ENCODE results near the gene GON4L.
"Not testable (repeated sequence)": the region's sequence is repeated elsewhere in the genome, so short reads cannot be mapped to it uniquely, and the experiment has no call there.

GON4L gene

GRCh38 chr1:155745284-155746228, 111.5 kb downstream of the GON4L start:
- peak; percentile 94 to 98 for DNase-seq

GRCh38 chr1:155744711-155745283, 112.2 kb downstream of the GON4L start:
- DNase-seq: no peak

GRCh38 chr1:155741908-155742307, 115.1 kb downstream of the GON4L start:
- DNase-seq: no peak

- DNase-seq: no peak
Measured at GRCh38 chr1:155740995-155741394, 116.0 kb downstream of the GON4L start.

- peak; percentile 3 to 44 for DNase-seq
Measured at GRCh38 chr1:155729031-155729898, 127.7 kb downstream of the GON4L start.

- no peak for DNase-seq
Measured at GRCh38 chr1:155725142-155725541, 131.9 kb downstream of the GON4L start.

GRCh38 chr1:155719703-155720102, 137.3 kb downstream of the GON4L start:
- no peak for DNase-seq

GRCh38 chr1:155718524-155719115, 138.4 kb downstream of the GON4L start:
- DNase-seq: not testable (repeated sequence)

- no peak for DNase-seq
Measured at GRCh38 chr1:155717041-155717440, 140.0 kb downstream of the GON4L start.

- no peak for DNase-seq
Measured at GRCh38 chr1:155715777-155716176, 141.2 kb downstream of the GON4L start.

GRCh38 chr1:155715056-155715455, 142.0 kb downstream of the GON4L start:
- DNase-seq: not testable (repeated sequence)

- no peak for DNase-seq
Measured at GRCh38 chr1:155713075-155713474, 143.9 kb downstream of the GON4L start.

GRCh38 chr1:155712636-155713035, 144.4 kb downstream of the GON4L start:
- DNase-seq: not testable (repeated sequence)

- DNase-seq: not testable (repeated sequence)
Measured at GRCh38 chr1:155711457-155711856, 145.6 kb downstream of the GON4L start.

GRCh38 chr1:155709391-155709790, 147.6 kb downstream of the GON4L start:
- no peak for DNase-seq

GRCh38 chr1:155706139-155706538, 150.9 kb downstream of the GON4L start:
- DNase-seq: no peak

- DNase-seq: not testable (repeated sequence)
Measured at GRCh38 chr1:155704414-155704813, 152.6 kb downstream of the GON4L start.

GRCh38 chr1:155703216-155703615, 153.8 kb downstream of the GON4L start:
- no peak for DNase-seq

GRCh38 chr1:155701675-155702074, 155.3 kb downstream of the GON4L start:
- DNase-seq: not testable (repeated sequence)

Measured in NCI-H446 (cell line).